MM.1S (cell line): Measurements from ENCODE around the gene IFTAP.

ENCODE experiments used
- DNase-seq: peaks from one replicate; pipeline ENCODE4 v3.0.0-alpha.2; 2015
- H2AFZ ChIP-seq: fragments of 300-600 bp; sonication (generic); 2 replicates; pipeline ENCODE4 v1.6.0; 2016; ENCODE audit warnings: antibody characterized with exemption, low read length
- H3F3A ChIP-seq: fragments of 300-600 bp; sonication (generic); 2 replicates; pipeline ENCODE4 v1.6.1; 2016; ENCODE audit warnings: mild to moderate bottlenecking, antibody characterized with exemption, low read length, moderate library complexity, mixed read lengths; ENCODE audit not compliant: insufficient read depth
- H3K27ac ChIP-seq: fragments of 300-600 bp; sonication (generic); 2 replicates; pipeline ENCODE4 v1.5.1; 2016; ENCODE audit warnings: mild to moderate bottlenecking, low read length
- H3K27me3 ChIP-seq: fragments of 300-600 bp; sonication (generic); replicated peaks from 2 replicates; pipeline ENCODE4 v1.6.0; 2016; ENCODE audit warnings: low read length; ENCODE audit not compliant: insufficient read depth
- H3K36me3 ChIP-seq: fragments of 300-600 bp; sonication (generic); replicated peaks from 2 replicates; pipeline ENCODE4 v1.6.1; 2016; ENCODE audit warnings: mild to moderate bottlenecking, low read length, mixed read lengths; ENCODE audit not compliant: insufficient read depth
- H3K4me1 ChIP-seq: fragments of 300-600 bp; sonication (generic); 2 replicates; pipeline ENCODE4 v1.6.1; 2016; ENCODE audit warnings: low read length, mixed read lengths
- H3K4me2 ChIP-seq: fragments of 300-600 bp; sonication (generic); 2 replicates; pipeline ENCODE4 v1.6.0; 2016; ENCODE audit warnings: low read depth, low read length
- H3K4me3 ChIP-seq: fragments of 300-600 bp; sonication (generic); 2 replicates; pipeline ENCODE4 v1.5.1; 2016; ENCODE audit warnings: low read length, mixed read lengths
- H3K79me2 ChIP-seq: fragments of 300-600 bp; sonication (generic); 2 replicates; pipeline ENCODE4 v1.6.1; 2016; ENCODE audit warnings: mixed run types, low read length, mixed read lengths
- H3K9ac ChIP-seq: fragments of 300-600 bp; sonication (generic); 2 replicates; pipeline ENCODE4 v1.6.1; 2016; ENCODE audit warnings: low read length, mixed read lengths
- H3K9me2 ChIP-seq: fragments of 300-600 bp; sonication (generic); replicated peaks from 2 replicates; pipeline ENCODE4 v1.6.1; 2016; ENCODE audit warnings: mild to moderate bottlenecking, low read length, mixed read lengths; ENCODE audit not compliant: insufficient read depth
- H3K9me3 ChIP-seq: fragments of 300-600 bp; sonication (generic); replicated peaks from 2 replicates; pipeline ENCODE4 v1.6.1; 2016; ENCODE audit warnings: mild to moderate bottlenecking, low read length, mixed read lengths; ENCODE audit not compliant: insufficient read depth
- H4K20me1 ChIP-seq: fragments of 300-600 bp; sonication (generic); 2 replicates; pipeline ENCODE4 v1.6.1; 2016; ENCODE audit warnings: mild to moderate bottlenecking, low read length, moderate library complexity, mixed read lengths; ENCODE audit not compliant: insufficient read depth
- EZH2 ChIP-seq: fragments of 300-600 bp; sonication (generic); optimal IDR thresholded peaks from 2 replicates; pipeline ENCODE3; 2017; ENCODE audit warnings: low read depth, mild to moderate bottlenecking, antibody characterized with exemption, low read length, mixed read lengths
- EZH2phosphoT487 ChIP-seq: fragments of 300-600 bp; sonication (generic); IDR thresholded peaks from 2 replicates; pipeline ENCODE4 v1.6.1; 2018; ENCODE audit warnings: antibody characterized with exemption, low read length
- TF ChIP-seq, protein P1 (sequence below): fragments of 300-600 bp; sonication (generic); IDR thresholded peaks from 2 replicates; pipeline ENCODE4 v1.5.1; 2016; ENCODE audit warnings: antibody characterized with exemption, low read length, mixed read lengths

IFTAP gene

DNA sequence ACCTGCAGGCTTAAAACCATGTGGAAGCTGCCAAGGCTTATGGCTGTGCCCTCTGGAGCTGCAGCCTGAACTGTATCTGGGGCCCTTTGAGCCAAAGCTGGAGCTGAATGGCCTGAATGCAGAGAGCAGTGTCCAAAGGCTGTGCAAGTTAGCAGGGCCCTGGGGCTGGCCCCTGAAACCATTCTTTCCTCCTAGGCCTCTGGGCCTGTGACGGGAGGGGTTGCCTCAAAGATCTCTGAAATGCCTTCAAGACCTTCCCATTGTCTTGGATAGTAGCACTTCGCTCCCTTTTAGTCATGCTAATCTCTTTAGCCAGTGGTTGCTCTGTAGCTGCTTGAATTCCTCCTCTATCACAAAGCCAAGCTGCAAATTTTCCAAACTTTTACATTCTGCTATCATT, 12.8 kb upstream of the IFTAP start:
- H3F3A ChIP-seq, result no peaks in the 10 kb centered on the region
- no peak overlapping the region for H3K27ac ChIP-seq
- no peak overlapping the region for H3K9ac ChIP-seq

DNA sequence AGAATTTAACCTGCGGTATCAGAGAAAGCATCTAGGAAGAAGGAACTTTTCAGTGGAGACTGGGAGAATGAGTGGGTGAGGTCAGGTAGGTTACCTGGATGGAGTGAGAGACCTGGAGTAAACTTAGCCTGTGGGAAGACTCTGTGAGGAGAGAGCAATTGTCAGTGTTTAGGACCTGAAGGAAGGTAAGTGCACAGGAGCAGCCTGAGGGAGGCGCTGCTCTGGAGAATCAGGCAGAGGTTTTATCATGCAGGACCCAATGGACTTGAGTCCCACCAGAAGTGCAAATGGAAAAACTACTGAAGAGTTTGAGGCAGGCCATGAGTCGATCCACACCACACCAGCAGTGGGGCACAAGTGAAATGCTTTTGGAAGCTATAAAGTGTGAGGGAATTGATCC, 10.6 kb upstream of the IFTAP start:
- Histone ChIP-seq H3F3A (no peaks in the 10 kb centered on the region), H3K79me2 (no peaks in the 10 kb centered on the region), H3K4me3 (no peak overlapping the region), H3K27me3 (no peaks in the 10 kb centered on the region), H4K20me1 (no peaks in the 10 kb centered on the region), H3K4me1 (no peaks in the 10 kb centered on the region), H3K36me3 (no peaks in the 10 kb centered on the region), H3K27ac (no peak overlapping the region), H3K9me3 (no peaks in the 10 kb centered on the region), H3K9ac (no peak overlapping the region), H3K4me2 (no peak overlapping the region), H3K9me2 (no peaks in the 10 kb centered on the region), H2AFZ (no peak overlapping the region)
- DNase-seq, result no peak
- TF ChIP-seq EZH2phosphoT487, result no peak
- TF ChIP-seq, protein P1, sequence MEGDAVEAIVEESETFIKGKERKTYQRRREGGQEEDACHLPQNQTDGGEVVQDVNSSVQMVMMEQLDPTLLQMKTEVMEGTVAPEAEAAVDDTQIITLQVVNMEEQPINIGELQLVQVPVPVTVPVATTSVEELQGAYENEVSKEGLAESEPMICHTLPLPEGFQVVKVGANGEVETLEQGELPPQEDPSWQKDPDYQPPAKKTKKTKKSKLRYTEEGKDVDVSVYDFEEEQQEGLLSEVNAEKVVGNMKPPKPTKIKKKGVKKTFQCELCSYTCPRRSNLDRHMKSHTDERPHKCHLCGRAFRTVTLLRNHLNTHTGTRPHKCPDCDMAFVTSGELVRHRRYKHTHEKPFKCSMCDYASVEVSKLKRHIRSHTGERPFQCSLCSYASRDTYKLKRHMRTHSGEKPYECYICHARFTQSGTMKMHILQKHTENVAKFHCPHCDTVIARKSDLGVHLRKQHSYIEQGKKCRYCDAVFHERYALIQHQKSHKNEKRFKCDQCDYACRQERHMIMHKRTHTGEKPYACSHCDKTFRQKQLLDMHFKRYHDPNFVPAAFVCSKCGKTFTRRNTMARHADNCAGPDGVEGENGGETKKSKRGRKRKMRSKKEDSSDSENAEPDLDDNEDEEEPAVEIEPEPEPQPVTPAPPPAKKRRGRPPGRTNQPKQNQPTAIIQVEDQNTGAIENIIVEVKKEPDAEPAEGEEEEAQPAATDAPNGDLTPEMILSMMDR, result no peak
- TF ChIP-seq EZH2, result no peak

More for the DNA sequence above, 12.8 kb upstream of the IFTAP start:
- H3K4me2 ChIP-seq, result no peak overlapping the region
- TF ChIP-seq EZH2, result no peak
- TF ChIP-seq, protein P1, result no peak
- no peaks in the 10 kb centered on the region for H3K79me2 ChIP-seq
- H4K20me1 ChIP-seq, result no peaks in the 10 kb centered on the region
- no peak for DNase-seq
- H3K9me3 ChIP-seq, result no peaks in the 10 kb centered on the region
- no peaks in the 10 kb centered on the region for H3K9me2 ChIP-seq
- H3K4me1 ChIP-seq, result no peaks in the 10 kb centered on the region
- no peak overlapping the region for H3K4me3 ChIP-seq
- no peaks in the 10 kb centered on the region for H3K27me3 ChIP-seq
- H2AFZ ChIP-seq, result no peak overlapping the region
- H3K36me3 ChIP-seq, result no peaks in the 10 kb centered on the region

DNA sequence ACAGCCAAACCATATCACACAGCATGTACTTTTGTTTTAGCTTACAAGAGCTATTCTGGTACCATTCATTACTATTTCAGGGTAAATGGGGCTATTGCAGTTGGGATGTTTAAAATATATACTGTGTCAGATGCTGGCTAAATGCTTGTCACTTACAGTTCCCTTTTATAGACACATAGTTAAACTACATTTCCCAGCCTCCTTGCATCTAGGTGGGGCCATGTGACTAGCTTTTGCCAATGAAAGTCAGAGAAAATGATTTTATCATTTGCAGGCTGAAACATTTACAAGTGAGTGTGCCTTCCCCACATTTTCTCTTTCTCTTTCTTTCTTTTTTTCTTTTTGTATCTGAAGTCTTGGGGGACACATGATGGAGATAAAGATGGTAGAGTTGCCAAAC, 7.8 kb upstream of the IFTAP start:
- H3K27ac ChIP-seq, result no peak overlapping the region
- H3K4me3 ChIP-seq, result no peak overlapping the region
- H3K36me3 ChIP-seq, result no peaks in the 10 kb centered on the region
- H4K20me1 ChIP-seq, result no peaks in the 10 kb centered on the region
- no peak overlapping the region for H2AFZ ChIP-seq
- TF ChIP-seq EZH2 (no peak), EZH2phosphoT487 (no peak)
- TF ChIP-seq, protein P1, result no peak
- no peaks in the 10 kb centered on the region for H3K27me3 ChIP-seq
- no peaks in the 10 kb centered on the region for H3F3A ChIP-seq
- no peak for DNase-seq
- no peaks in the 10 kb centered on the region for H3K9me3 ChIP-seq
- H3K4me2 ChIP-seq, result no peak overlapping the region
- H3K4me1 ChIP-seq, result no peaks in the 10 kb centered on the region
- no peak overlapping the region for H3K9ac ChIP-seq
- H3K9me2 ChIP-seq, result no peaks in the 10 kb centered on the region
- no peaks in the 10 kb centered on the region for H3K79me2 ChIP-seq
